SKM-1 treated with dmso at 0.1 percent for 144 hours (cell line): ENCODE data around the gene EHD3.

ENCODE experiments used
- DNase-seq: peaks from one replicate; lab custom pipeline; 2025; ENCODE audit not compliant: unreplicated experiment; lab: John Stamatoyannopoulos, UW

EHD3 gene

DNA sequence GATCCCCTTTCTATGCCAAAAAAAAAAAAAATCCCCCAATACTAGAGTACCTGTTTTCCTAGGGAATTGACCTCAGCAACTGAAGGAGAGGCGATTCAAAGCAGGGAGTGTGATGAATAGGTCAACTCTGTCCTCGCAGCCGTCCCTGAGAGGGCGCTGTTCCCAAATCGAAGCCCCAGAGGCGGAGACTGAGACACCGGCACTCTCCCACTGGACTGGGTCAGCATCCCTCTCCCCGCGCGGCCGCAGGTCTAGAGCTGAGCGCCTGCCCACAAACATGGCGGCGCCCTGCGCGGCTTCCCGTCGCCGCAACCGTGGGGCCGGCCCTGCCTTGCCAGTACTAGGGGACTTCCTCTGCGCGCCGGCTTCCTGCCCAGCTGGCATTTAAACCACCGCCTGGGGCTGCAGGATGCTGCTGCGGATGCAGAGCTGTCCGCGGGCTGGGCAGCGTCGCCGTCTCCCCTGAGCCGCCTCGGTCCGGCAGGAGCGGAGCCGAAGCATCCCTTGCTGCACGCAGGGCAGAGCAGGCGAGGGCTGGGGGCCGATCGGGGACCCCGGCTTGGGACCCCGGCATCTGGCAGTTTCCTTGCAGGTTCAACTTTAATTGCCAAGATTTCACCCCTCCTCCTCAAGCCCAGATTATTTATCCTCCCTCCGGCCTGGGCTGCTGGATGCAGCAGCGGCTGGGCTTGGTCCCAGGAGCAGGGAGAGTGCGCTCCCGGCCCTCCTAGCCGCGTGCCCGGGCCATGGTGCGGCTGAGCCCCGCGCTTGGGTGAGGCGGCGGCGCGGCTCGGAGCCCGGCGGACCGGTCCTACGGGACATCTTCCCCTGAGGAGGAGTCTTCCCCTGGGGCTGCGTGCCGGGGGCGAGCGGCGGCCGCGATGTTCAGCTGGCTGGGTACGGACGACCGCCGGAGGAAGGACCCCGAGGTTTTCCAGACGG lies at the start of gene EHD3:
TSS of gene EHD3 (plus strand) at position 412 of the 942 bp plus-strand sequence. CDS start at position 882, 470 bp downstream.
- peak; percentile 60 for DNase-seq

DNA sequence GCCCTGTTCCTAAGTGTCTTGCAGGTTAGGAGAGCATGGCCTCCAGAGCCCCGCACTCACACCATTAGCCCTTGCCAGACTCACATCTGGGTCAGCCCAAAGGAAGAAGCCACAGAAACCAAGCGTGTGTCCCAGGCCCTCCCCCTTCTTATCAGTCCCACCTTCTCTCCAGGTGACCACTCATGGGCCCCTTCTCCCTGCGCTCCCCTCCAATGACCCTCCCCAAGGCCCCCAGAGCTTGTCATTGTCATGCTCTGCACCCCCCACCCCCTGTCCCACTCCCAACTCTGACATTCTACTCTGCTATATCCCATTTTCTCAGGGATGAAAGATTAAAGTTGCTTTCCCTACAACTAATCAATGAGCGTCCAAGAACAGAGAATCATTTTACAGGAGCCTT lies 46.8 kb upstream of the EHD3 start:
- DNase-seq = no peak

DNA sequence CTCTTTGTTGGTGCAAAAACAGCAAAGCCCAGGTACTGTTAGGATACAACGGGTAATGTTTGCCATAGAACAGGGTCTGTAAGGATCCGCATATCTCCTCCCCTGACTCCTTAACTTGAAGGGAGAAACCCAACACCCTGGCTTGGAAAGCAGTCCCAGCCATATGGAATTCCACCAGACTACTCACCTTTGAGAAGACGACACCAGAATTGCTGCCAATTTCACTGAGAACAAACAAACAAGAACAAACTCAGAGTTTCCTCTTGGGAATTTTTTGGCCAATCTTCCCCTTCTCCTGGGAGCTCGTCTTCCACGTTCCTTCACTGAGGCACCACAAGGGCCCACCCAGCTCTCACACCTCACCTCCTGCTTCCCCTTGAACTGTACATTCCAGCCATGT lies 45.8 kb upstream of the EHD3 start:
- DNase-seq = no peak

DNA sequence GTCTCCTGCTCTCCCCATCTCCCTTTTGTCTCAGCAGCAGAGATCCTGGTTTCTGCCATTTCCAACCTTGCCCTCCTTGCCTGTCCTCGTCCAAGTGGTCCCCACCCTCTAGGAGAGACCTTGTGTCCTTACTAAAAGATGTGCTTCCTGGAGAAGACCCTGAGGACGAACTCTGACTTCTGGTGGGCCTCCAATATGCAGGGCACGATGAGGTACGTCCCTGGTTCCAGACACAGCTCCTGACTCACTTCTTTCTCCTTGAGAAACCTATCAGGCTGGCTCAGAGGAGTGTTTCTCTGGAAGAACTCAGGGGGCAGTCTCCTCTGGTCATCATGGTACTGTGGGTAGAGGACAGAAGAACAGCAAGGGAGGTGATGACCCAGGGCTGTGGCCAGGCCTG lies 44.8 kb upstream of the EHD3 start:
- no peak for DNase-seq

DNA sequence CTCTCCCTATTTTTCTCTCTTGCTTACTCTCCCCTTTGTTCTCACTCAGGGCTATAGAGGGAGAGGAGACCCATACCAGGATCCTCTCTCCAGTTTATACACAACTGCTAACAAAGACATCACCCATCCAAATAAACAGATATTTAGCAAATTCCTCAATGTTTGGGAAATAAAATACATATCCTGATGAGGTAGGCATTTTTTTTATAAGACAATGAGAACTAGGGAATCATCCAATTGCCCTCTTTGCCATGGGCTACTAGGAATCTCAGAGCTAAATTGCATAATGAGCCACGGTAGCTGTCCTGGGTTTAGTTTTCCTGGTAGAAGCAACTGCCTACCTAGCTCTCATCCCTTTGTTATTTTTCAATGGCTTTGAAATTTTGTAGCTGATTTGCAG lies 43.8 kb upstream of the EHD3 start:
- DNase-seq = no peak

DNA sequence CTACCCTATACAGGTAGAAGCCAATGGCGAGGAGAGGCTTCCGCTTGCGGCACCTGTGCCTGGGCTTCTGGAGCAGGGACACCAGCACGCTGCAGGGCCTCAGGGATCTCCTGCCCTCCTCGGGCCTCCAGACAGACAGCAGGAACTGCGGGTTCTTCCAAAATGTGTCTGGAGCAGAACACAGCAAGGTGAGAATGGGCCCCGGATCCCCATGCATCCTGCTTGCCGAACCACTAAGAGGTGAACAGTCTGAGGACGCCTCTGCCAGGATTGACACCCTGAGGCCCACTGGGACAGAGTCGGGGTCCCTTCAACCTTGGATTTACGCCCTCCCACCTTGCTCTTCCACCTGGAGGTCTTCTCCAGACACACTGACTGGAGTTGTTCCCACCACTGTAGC lies 42.0 kb upstream of the EHD3 start:
- DNase-seq = no peak

DNA sequence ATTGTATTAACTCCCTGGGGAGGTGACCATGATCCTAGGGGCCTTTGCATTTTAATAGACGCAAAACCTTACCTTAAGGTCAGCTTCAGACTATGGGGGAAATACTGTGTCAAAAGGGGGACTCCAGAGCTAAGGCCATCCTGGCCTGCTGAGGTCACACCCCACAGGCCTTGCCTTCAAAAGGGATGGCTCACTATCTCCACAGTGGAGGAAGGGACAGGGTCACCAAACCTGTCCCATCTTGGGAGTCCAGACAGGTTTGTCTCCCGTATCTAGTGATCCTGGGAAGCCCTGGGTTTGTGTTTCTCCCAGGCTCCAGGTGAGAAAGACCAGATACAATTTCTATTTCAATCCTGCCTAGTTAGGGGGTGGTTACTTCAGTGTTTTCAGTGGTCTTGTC lies 41.6 kb upstream of the EHD3 start:
- DNase-seq = no peak

DNA sequence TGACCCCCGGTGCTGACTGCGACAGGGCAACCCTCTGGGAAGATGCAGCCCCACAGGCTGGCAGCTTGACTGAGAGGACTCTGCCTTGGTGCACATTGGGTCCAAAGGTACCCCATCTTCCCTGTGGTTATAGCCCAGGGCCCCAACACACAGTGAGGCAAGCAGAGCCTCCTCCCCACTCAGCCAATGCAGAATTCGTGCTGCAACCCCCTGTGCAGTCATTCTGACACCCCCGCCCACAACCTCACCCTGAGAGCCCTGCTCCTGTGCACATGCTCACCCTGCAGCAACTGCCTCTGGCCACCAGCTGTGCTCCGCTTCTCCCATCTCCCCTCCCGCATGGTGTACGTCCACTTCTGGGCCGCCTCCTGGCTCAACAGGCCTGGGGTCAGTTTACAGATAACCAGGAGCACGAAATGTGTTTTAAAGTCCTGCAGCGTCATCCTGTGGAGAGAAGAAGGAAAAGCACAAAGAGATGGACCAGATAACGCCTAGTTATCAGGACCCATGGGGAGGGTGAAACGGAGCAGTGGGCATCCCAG lies 41.0 kb upstream of the EHD3 start:
- no peak for DNase-seq

DNA sequence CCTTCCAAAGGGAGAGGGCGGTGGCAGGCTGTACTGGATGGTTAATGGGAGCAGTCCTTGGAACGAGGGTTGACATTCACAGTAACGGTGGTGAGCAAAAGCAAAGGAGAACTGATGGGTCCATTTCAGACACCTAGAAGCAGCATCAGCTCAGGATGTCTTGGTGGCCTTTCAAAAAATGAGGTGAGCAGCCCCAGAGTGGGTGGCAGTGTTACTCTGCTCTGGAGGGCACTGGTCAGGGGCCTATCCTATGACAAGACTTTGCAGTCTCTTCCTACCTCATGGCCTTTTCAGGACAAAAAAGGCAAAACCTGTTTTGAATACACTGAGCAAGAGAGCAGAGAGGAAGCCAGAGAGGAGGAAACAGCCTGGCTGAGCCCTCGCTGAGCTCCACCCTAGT lies 40.1 kb upstream of the EHD3 start:
- no peak for DNase-seq

DNA sequence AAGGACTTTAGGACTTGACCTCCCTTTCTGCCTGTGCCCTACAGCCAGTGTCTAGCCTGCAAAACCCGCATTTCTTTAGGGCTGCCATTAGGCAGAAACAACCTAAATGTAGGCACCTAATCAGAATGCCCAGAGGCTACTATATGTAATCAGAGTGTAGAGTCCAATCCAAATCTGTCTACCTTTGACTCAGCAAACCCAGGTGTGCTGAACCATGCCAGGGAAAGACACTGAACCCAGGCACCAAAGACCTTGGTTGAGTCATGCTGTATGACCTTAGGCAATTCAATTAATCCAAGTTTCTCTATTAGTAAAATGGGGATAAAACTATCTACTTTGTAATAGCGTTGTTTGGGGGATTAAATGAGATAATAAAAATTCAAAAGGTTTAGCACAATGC lies 37.3 kb upstream of the EHD3 start:
- no peak for DNase-seq

DNA sequence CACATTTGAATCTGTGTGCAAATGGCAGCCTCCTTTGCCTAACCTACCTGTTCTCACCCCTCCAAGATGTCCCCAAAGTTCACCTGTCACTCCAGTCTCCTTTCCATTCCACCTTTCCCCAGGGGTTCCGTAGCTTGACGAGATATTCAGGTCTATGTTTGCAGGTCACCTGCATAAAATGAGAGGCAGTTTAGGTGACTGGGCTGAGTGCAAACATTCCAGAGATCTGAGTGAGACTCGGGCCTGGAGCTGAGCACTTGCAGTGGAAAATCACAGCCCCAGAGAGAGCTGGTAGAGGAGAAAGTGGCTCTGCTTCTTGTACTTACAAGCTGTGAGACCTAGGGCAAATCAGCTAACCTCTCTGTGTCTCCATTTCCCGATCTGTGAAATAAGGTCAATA lies 36.8 kb upstream of the EHD3 start:
- no peak for DNase-seq

DNA sequence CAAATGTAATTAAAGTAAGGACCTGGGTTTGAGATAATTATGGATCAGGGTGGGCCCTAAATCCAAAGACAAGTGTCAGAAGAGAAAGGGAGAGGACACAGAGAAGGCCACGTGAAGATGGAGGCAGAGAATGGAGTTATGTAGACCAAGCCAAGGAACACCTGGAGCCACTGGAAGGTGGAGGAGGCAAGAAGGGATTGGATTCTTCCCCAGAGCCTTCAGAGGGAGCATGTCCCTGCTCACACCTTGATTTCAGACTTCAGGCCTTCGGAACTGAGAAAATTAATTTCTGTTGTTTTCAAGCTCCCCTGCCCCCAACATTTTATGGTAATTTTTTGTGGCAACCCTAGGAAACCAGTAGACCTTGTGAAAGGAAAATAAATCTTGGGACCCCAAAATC lies 36.3 kb upstream of the EHD3 start:
- no peak for DNase-seq

DNA sequence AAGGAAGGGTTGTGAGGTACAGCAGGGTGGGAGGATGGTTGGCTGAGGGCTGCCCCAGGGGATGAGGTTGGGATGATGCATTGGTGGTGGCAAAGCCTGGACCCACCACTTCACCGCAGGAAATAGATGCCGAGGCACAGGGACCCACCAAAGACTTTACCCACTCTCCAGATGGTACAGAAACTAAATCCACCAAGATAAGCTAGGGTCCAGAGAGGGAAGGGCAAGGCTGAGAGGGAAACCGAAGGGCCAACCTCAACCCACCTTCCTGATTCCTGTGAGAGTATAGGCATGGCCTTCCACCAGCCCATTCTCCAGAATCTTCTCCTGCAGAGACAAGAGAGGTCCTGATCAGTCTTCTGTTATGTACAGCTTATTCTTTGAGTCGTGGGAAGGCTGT lies 34.7 kb upstream of the EHD3 start:
- DNase-seq = no peak

DNA sequence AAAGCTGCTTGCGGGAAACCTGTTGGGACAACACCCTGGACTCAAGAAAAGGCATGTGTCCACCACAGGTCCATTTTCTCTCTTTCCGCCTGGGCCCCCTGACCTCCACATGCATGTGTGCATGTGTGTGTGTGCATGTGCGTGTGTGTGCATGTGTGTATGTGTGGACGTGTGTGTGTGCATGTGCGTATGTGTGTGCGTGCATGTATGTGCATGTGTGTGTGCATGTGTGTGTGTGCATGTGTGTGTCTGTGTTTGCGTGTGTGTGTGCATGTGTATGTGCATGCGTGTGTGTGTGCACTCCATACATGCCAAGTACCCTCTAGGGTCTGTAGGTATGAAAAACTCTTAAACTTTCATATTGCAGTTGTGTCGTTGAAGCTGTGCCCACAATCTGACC lies 33.0 kb upstream of the EHD3 start:
- DNase-seq = no peak

DNA sequence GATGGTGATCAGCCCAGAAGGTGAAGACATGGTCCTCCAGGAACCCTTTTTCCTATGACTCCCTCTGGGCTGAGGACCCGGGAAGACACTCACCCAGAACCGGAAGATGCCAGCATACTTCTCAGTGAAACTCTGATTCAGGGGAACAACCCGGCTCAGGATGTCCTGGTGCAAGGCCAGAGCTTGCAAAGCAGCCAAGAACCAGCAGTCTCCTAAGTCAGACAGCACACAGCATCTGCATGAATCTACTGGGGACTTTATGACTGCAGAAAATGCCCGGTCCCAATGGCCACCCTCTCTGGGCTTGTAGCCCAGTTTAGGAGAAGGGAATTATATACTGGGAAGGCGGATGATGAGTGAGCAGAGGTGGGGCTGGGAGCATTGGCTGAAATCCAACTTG lies 31.9 kb upstream of the EHD3 start:
- no peak for DNase-seq

DNA sequence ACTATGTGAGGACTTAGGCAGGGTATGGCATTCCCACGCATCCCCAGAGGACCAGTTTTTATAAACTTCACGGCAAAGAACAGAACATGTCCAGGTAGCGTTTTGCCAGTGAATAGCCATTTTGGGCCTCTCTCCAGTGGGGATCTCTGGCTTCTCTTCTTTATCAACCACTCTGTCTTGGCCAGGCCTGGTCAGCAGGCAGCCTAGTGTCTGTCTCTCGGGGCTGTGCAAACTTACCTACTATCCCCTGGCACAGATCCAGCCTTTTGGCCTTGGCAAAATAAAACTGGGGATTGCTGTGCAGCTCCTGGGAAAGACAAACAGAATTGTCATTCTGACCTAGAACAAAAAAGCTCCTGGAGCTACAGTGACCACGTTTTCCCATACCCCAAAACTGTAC lies 31.1 kb upstream of the EHD3 start:
- DNase-seq = no peak

DNA sequence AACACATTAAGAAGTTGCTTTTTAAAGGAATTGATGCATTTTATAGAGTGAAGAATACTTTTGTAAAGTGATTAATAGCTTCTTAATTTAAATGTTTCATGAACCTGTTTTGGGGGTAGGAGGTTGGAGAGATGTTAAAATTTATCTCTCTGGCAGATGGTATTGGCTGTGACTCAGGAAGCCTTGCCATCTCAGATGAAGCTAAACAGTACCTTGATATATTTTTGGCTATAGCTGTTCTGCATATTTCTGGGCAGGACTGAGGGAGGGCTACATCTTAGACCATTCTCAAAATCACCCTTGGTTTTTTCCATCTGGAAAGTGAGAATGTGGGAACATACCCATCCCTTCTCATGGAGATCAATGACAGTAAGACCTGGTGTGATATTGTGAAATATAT lies 30.0 kb upstream of the EHD3 start:
- DNase-seq = no peak

DNA sequence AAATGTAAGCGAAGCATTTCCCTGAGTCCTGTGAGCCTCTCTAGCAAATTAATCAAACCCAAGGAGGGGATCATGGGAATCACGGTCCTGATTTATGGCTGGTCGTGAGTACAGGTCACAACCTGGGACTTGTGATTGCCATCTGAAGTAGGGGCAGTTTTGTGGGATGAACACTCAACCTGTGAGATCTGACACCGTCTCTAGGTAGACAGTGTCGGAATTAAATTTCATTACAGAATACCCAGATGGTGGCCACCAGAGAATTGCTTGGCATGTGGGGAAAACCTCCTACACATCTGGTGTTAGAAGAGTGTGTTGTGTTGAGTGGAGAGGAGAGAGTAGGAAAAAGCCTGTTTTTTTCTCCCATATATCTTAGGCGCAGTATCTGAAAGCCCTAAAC lies 29.2 kb upstream of the EHD3 start:
- no peak for DNase-seq

DNA sequence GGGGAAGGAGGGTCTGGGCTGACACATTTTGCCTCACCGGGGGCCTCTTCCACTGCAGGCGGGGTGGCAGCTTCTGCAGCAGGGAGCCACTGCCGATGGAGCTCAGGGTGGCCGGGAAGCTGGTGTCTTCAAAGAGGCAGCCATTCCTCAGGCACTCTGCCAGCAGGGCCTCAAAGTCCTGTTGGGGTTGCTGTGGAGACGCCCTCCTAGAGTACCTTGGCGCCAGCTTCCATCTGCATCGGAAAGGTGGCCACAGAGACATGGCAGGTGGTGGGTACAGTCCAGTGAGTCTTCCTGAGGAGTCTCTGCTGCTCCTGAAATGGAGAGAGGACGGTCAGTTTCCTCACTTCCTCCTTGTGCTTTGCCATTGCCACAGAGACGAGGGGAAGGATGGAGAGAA lies 28.8 kb upstream of the EHD3 start:
- DNase-seq = no peak

DNA sequence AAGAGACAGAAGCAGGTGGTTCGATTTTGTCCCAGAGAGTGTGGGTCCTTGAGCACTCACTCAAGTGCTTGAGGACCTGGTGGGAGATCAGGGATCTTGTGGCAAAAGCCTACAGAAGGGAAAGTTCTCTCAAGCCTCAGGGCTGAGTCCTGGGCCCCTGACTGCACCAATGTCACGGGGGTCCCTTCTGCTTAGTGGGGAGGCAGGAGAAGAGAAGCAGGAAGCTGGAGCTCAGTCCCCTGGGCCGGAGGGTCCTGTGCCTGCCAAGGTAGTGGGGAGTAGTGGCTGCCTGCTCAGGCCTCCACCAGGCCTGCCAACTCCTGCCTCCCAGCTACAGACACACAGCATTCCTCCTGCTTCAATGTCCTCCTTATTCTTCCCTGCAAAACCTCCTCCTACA lies 28.3 kb upstream of the EHD3 start:
- DNase-seq = no peak

DNA sequence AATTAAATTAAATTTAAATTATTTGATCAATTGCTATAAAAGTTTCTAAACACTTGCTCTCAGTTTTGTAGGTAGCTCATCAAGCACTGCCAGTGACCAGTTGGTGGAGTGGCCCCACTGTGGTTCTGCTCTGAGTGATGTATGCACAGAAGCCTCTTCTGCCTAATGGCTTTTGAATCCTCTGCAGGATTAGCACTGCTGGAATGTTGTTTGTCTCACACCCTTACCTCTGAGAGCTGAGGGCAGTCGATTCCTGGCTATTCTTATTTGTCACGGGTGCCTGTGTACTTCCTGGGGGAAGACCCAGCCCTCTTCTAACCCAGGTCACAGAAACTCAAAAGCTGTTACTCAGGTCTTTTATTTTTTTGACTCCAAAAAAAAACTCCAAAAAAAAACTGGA lies 26.2 kb upstream of the EHD3 start:
- no peak for DNase-seq

DNA sequence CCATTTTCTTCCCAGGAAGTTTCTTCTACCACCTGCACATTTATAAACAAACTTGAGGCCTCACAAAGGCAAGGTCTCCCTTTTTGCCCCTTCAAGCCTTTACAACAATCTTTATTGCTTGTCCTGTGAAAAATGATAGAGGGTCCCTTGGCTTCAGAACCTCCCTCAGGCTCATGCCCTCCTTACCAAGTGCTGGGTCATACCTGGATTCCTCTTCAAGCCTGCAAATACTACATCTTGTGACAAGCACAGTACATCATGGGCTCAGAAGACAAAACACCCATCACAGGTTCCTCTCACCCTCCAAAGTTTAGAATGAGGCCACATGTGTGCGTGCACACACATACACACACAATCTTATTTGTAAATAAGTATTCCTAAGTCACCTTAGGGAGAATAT lies 25.7 kb upstream of the EHD3 start:
- DNase-seq = no peak
